HEK293T (cell line): ENCODE results near the gene TRPT1.

Experiments used
- CTCF ChIA-PET: fragments of 350-600 bp; formaldehyde crosslinking; extraction: SDS; loops from one replicate; lab custom pipeline; 2021; ENCODE audit warnings: antibody characterized with exemption, inconsistent platforms; lab: Yijun Ruan, JAX
- POLR2A ChIA-PET: fragments of 350-600 bp; formaldehyde crosslinking; extraction: SDS; loops from one replicate; lab custom pipeline; 2020; ENCODE audit warnings: antibody characterized with exemption, inconsistent platforms; lab: Yijun Ruan, JAX
- DNase-seq: peaks from one replicate; pipeline ENCODE4 v3.0.0; 2012; ENCODE audit warnings: mixed read lengths; ENCODE audit errors: extremely low spot score
- ARNT ChIP-seq: fragments of 450-650 bp; IDR thresholded peaks from 2 replicates; pipeline ENCODE4 v1.6.1; 2017; ENCODE audit warnings: mild to moderate bottlenecking
- BHLHE40 ChIP-seq: fragments of 450-650 bp; IDR thresholded peaks from 2 replicates; pipeline ENCODE4 v1.6.1; 2016; ENCODE audit warnings: mild to moderate bottlenecking, moderate library complexity, borderline replicate concordance
- CTBP1 ChIP-seq: fragments of 450-650 bp; IDR thresholded peaks from 2 replicates; pipeline ENCODE4 v1.6.1; 2016; ENCODE audit warnings: borderline replicate concordance
- ELF4 ChIP-seq: fragments of 450-650 bp; IDR thresholded peaks from 2 replicates; pipeline ENCODE4 v1.6.1; 2017; ENCODE audit warnings: antibody characterized with exemption
- FOXA1 ChIP-seq: fragments of 450-650 bp; IDR thresholded peaks from 2 replicates; pipeline ENCODE4 v1.6.1; 2016; ENCODE audit warnings: mild to moderate bottlenecking
- FOXK2 ChIP-seq: fragments of 450-650 bp; IDR thresholded peaks from 2 replicates; pipeline ENCODE4 v1.6.1; 2016; ENCODE audit warnings: mild to moderate bottlenecking
- FOXM1 ChIP-seq: fragments of 450-650 bp; IDR thresholded peaks from 2 replicates; pipeline ENCODE4 v1.6.1; 2017; ENCODE audit warnings: mild to moderate bottlenecking, borderline replicate concordance
- HDGF ChIP-seq: fragments of 450-650 bp; IDR thresholded peaks from 2 replicates; pipeline ENCODE4 v1.6.1; 2017; ENCODE audit warnings: antibody characterized with exemption, borderline replicate concordance
- L3MBTL2 ChIP-seq: fragments of 450-650 bp; conservative IDR thresholded peaks from 2 replicates; pipeline ENCODE4 v1.6.1; 2016; ENCODE audit warnings: mild to moderate bottlenecking
- LEF1 ChIP-seq: fragments of 450-650 bp; IDR thresholded peaks from 2 replicates; pipeline ENCODE4 v1.6.1; 2017; ENCODE audit warnings: mild to moderate bottlenecking, borderline replicate concordance
- NFRKB ChIP-seq: fragments of 450-650 bp; IDR thresholded peaks from 2 replicates; pipeline ENCODE4 v1.6.1; 2016; ENCODE audit warnings: mild to moderate bottlenecking, moderate library complexity
- PKNOX1 ChIP-seq: fragments of 450-650 bp; IDR thresholded peaks from 2 replicates; pipeline ENCODE4 v1.6.1; 2016
- SP1 ChIP-seq: fragments of 450-650 bp; IDR thresholded peaks from 2 replicates; pipeline ENCODE4 v1.6.1; 2017
- SUZ12 ChIP-seq: fragments of 450-650 bp; IDR thresholded peaks from 2 replicates; pipeline ENCODE4 v1.6.1; 2016; ENCODE audit warnings: mild to moderate bottlenecking
- TARDBP ChIP-seq: fragments of 450-650 bp; IDR thresholded peaks from 2 replicates; pipeline ENCODE4 v1.6.1; 2016
- ZNF384 ChIP-seq: fragments of 450-650 bp; IDR thresholded peaks from 2 replicates; pipeline ENCODE4 v1.6.1; 2016

The TRPT1 gene

GRCh38 chr11:64230171-64230984 lies 4.4 kb upstream of the TRPT1 start, which contains the start of gene DNAJC4:
DNAJC4 (plus strand) TSS chr11:64230548; CDS start chr11:64230855, 307 bp downstream.
- no peak for TF ChIP-seq L3MBTL2
- TF ChIP-seq PKNOX1: peak; percentile 83
- TF ChIP-seq ZNF384: peak; percentile 96
- no peak for TF ChIP-seq TARDBP
- TF ChIP-seq SUZ12: no peak
- TF ChIP-seq FOXK2: no peak
- TF ChIP-seq BHLHE40: no peak
- CTCF ChIA-PET: no interaction called here
- POLR2A ChIA-PET: interaction anchor here (0.7 to 5.3 kb wide), 5 partner anchors 14 to 49 kb away, joined by 3 to 59 read pairs (median 3); partner anchors contain the start of genes FKBP2 and PPP1R14B
- DNase-seq: peak; percentile 79

GRCh38 chr11:64229744-64230170 lies 3.8 kb upstream of the TRPT1 start:
- ChIA-PET CTCF (no interaction called here), POLR2A (interaction anchor here (0.6 to 5.3 kb wide), 2 partner anchors 15 to 375 kb away, joined by 3 to 59 read pairs; partner anchors contain the start of genes FKBP2 and PPP1R14B)
- DNase-seq: no peak
- TF ChIP-seq HDGF (no peak), TARDBP (no peak)

- ChIA-PET CTCF (interaction anchor here (0.7 kb wide), 1 partner anchor 55 kb away, joined by 3 read pairs; no protein-coding TSS in a partner anchor), POLR2A (interaction anchor here (0.6 to 5.3 kb wide), 3 partner anchors 16 to 374 kb away, joined by 3 to 59 read pairs (median 3); partner anchors contain the start of genes FKBP2 and PPP1R14B)
- no peak for DNase-seq
- TF ChIP-seq FOXA1 (no peak), ELF4 (no peak), PKNOX1 (no peak), ARNT (no peak), SP1 (no peak), L3MBTL2 (no peak), BHLHE40 (no peak), TARDBP (no peak), FOXM1 (no peak), CTBP1 (no peak)
These were observed 3.2 kb upstream of the TRPT1 start for GRCh38 chr11:64229090-64229743.

GRCh38 chr11:64227405-64227956 lies 1.5 kb upstream of the TRPT1 start:
- no peak for TF ChIP-seq FOXM1
- no peak for TF ChIP-seq FOXK2
- ChIA-PET CTCF (interaction anchor here (0.6 to 1.9 kb wide), 2 partner anchors 23 to 25 kb away, joined by 3 to 5 read pairs; no protein-coding TSS in a partner anchor), POLR2A (interaction anchor here (1.8 to 2.0 kb wide), 4 partner anchors 12 to 23 kb away, joined by 4 to 10 read pairs (median 6); partner anchors contain the start of gene PPP1R14B)
- DNase-seq: no peak

GRCh38 chr11:64226507-64227051 lies 593 bp upstream of the TRPT1 start:
- no peak for DNase-seq
- ChIA-PET POLR2A (interaction anchor here (1.0 to 2.0 kb wide), 15 partner anchors 10 to 91 kb away, joined by 3 to 11 read pairs (median 5); partner anchors contain the start of genes FKBP2, PPP1R14B, PRDX5 and STIP1), CTCF (interaction anchor here (0.5 to 1.9 kb wide), 4 partner anchors 18 to 383 kb away, joined by 3 to 5 read pairs (median 4); no protein-coding TSS in a partner anchor)
- TF ChIP-seq SUZ12 (no peak), ZNF384 (no peak), HDGF (no peak), LEF1 (no peak), ELF4 (no peak), PKNOX1 (no peak), FOXM1 (no peak), BHLHE40 (no peak), L3MBTL2 (no peak), NFRKB (no peak), ARNT (no peak), FOXA1 (no peak)
